Right renal cortex interstitium (tissue), 3 donors: Measurements from ENCODE around the gene SEC24D. TPM values are rescaled to one million over a fixed set of nuclear protein-coding genes. Genes with fewer than 3 reads are reported as not detected.

ENCODE experiments used
- DNase-seq, 3 donors: peaks; one replicate each; pipeline ENCODE4 v3.0.0-alpha.2; 2013; ENCODE audit warnings: low read depth in 3 of 3, low spot score in 2 of 3
- polyA plus RNA-seq, 3 donors: library from polyadenylated mRNA; unstranded; fragments of 120-200 nt; gene quantifications; one replicate each; pipeline ENCODE4 v1.2.1, GENCODE V29; 2013; ENCODE audit not compliant: insufficient read length in 3 of 3

The SEC24D gene
- polyA plus RNA-seq, 3 donors = 41.3 to 43.0 (median 42.0) TPM

DNA sequence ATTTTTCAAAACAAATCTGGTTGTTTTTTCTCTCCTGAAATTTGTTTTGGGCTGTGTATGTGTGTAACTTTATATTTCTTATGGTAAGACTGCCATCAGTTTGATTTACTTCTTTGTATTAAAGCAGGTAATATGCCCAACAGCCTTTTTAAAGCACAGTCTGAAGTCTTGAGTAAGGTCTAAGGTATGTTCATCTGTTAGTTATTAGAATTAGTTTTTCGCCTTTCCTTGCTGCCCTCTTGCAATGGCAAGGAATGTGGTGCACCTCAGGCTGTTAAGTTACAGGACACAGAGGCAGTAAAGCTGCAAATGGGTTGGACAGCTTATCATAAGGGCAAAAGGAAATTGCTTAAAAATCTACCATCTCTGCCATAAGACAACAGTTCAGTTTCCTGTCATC lies 79.0 kb downstream of the SEC24D start:
- DNase-seq = no peak

DNA sequence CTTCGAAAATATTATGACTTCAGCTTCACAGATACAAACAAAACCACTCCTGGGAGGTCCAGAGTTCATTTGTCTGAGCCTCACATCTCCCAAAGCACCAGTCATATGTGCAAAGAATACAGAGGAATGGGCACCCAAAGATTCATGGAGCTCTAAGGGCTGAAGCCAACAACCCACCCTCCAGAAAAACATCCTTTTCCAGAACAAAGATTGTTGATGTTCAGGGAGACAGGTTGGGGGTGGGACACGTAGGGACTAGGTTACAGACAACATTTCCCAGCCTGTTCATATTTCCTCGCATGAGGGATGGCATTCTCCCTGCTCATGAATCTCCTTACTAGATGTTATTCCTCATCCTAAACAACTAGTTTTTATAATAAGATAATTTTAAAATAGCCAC lies 79.5 kb downstream of the SEC24D start:
- no peak for DNase-seq

GRCh38 chr4:118755438-118756226 lies 80.3 kb downstream of the SEC24D start:
- DNase-seq = no peak

GRCh38 chr4:118754890-118755289 lies 81.0 kb downstream of the SEC24D start:
- DNase-seq = no peak

DNA sequence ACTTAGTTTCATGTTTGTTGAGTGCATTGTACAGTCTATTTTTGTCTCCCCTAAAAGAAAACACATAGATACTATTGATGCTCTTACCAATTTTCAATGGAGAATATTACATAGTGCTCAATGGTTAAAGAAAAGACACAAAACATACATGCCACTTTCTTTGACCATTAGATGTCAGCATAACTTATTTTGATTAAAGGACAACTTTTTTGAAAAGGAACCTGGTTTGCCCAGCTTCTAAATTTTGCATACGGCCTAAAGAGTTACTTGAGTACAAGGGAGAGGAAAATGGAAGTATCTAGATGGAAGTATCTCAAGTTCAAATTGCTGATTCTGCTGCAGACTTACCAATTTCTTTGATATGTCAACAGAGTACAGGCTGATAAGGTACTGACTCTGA lies 82.2 kb downstream of the SEC24D start:
- DNase-seq = no peak

GRCh38 chr4:118753096-118753495 lies 82.8 kb downstream of the SEC24D start:
- no peak for DNase-seq

GRCh38 chr4:118752551-118752950 lies 83.4 kb downstream of the SEC24D start:
- no peak for DNase-seq

DNA sequence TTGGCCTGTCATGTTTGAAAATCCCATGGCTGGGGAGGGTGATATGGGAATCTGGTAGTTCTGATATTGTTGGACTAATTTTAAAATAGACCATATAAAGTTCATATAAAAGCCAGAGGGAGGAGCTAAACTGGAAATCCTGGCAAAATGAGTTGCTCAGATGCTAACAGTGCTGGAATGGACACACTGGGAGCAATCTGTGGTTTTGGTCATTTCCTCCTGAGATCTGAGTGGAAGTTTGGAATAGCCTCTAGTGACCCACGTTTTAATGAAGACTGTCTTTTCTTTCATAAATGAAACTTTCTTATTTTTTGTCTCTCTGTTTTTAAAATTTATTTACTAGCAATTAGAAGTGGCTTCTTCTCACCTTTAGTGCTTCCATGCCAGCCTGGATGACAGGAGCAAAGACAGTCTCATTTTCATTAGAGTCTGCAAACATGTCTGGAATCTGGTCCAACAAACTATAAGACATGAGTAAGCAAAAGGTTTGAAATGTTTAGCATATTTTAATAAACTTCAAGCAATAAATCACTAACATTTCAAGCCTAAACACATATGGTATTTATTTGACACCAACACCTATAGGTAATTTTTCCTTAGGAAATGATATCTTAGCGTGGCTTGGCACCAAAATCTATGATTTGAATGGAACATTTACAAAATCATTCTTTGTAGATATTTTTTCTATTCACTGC lies 84.2 kb downstream of the SEC24D start:
- DNase-seq = no peak

GRCh38 chr4:118749347-118749988 lies 86.5 kb downstream of the SEC24D start:
- DNase-seq = no peak

DNA sequence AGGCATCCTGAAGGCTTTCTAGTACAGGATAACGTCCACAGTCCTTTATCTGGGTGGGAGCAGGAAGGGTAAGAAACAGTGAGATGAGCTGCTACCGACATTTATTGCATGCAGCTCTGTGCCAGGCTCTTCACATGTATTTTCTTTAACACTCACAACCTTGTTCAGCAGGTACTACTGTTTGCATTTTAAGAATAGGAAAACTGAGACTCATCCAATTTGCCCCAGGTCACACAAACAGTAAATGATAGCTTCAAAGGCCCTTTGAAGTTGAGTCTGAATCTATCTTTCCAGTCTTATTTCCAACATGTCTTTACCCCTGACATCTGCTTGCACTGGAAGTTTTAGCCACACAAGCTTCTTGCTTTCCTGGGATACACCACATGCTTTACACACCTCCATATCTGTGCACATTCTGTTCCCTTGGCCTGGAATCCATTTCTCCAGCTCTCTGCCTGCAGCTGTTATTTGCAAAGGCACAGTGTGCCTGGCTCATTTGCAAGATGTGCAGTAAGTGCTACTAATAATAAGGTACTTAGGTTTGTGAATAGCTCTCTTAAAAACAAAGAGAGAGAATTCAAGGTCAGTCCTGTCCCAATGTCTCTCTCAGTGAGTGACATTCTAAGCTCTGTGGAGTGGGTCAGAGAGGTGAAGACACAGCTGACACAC lies 89.5 kb downstream of the SEC24D start:
- DNase-seq = no peak

- no peak for DNase-seq
Measured at GRCh38 chr4:118745357-118745756, 90.6 kb downstream of the SEC24D start.

DNA sequence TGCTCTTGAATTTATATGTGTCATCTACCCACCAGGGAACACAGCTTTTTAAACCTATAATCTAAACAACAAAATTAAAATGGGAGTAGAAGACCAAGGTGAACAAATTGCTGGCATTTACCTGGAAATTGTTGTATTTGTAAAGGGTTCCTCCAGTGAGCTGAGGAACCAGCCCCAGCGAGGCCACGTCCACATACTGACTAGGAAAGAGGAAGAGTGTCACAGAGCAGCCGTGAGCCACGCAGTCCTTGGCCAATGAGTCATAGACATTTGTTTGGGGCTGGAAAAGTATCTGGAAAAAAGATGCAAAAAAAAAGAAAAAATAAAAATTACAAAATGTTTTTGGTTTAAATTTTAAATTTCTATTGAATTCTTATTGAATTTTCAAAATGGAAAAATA lies 92.1 kb downstream of the SEC24D start:
- no peak for DNase-seq

DNA sequence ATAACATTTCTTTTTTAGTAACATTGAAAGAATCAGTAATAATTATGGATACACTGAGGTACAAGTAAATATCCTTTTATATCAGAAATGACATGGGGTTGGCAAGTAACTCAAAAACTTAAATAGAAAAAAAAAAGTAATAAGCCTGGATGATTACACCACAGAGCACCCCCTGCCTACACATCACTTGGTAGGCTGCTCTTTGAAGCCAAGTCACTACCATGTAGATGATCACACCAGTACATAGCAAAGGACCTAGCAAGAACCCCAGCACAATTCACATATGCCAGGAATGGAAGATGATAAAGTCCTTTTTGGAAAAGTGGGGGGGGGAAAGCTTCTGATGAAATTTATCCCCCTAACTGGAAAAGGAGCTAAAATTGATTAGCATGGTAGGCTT lies 93.9 kb downstream of the SEC24D start:
- no peak for DNase-seq

DNA sequence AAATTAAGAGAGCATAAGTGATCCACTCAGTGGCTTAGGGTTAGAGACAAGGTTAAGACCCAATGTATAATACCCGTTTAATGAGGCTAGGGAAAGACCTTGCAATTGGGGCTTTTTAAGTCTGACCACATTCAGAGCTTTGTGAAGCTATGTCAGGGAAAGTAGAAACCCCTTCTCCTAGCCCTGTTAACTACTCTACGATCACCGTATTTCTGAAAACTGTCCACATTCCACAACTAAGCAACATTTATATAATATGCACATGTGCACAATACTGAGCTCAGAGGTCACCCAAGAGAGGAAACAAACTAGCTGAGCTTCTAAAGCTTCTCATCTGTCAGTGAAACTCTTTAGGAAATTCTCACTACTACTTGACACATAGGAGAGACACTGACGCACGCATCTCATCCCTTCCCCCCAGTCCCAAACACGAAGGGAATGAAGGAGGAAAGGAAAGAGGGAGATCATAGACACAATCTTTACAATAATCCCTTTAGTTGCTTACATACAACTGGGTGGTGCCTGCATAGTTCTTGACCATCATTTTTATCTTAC lies 94.5 kb downstream of the SEC24D start:
- no peak for DNase-seq

GRCh38 chr4:118740869-118741268 lies 95.1 kb downstream of the SEC24D start:
- DNase-seq = no peak

- DNase-seq = no peak
Measured at GRCh38 chr4:118739022-118739713, 96.8 kb downstream of the SEC24D start.

GRCh38 chr4:118738090-118738489 lies 97.8 kb downstream of the SEC24D start:
- DNase-seq = no peak

DNA sequence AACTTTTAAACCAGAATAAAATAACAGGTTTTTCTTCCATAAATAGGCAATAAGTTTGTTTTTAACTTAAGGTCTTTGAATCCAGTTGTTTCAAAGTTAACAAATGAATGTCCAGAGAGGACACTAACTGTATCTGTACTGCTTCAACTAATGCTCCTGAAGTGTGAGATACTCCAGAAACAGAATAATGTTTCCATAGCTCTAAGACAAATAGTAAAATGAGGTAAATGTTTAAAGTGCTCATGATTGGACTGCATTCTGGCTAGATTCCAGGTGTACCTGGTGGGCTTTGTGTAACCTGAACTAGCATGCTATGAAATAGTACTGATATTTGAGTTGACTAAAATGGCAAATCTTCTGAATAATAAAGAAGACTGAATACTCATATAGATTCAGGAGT lies 99.0 kb downstream of the SEC24D start:
- no peak for DNase-seq

GRCh38 chr4:118734491-118735205 lies 101.3 kb downstream of the SEC24D start:
- no peak for DNase-seq
